Measurements from ENCODE around the gene CCDC188.

Gene CCDC188

DNA sequence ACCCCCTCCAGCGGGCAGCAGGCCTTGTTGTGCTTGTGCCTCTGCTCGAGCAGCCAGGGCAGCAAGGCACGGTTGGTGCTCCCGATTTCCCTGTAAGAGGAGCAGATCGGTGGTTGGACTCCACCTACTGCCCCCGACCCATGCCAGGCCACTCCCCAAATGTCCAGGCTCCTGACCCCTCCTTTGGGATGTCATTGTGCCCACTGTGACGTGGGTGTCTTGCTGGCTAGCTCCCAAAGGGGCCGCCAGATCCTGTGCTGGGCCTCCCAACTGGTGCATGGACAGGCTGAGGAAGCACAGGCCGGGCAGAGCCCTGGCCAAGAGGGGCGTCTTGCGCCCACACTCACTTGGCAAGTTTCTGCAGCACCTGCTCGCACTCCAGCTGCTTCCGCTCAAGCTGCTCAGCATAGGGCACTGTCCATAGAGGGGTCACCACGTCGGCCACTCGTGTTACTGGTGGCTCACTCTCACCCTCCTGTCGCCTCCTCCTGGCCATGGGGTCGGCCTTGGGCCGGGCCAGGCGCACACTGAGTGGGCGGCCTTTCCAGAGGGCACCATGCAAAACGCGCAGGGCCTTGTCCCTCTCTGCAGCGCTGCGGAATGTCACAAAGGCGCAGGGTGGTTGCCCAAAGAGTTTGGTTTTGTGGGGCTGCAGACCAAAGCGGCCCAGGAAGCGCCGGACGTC, 35.0 kb downstream of the CCDC188 start, which contains the start of gene RANBP1:
Gene RANBP1 (plus strand): TSS at position 414 of the 685 bp plus-strand sequence. CDS start 81 bp downstream, at position 495.
- no peaks in the 10 kb centered on the region for H3K27me3 Mint-ChIP-seq
- peaks cover 30% of the 10 kb centered on the region for H3K36me3 Mint-ChIP-seq
- no peaks in the 10 kb centered on the region for H3K9me3 Mint-ChIP-seq
- ATAC-seq = no peak
- H3K4me1 Mint-ChIP-seq = peaks cover 73% of the 10 kb centered on the region
- H3K27ac Mint-ChIP-seq = peak within 1 kb of the TSS; percentile 98
- peak within 1 kb of the TSS; percentile 93 for H3K4me3 Mint-ChIP-seq

DNA sequence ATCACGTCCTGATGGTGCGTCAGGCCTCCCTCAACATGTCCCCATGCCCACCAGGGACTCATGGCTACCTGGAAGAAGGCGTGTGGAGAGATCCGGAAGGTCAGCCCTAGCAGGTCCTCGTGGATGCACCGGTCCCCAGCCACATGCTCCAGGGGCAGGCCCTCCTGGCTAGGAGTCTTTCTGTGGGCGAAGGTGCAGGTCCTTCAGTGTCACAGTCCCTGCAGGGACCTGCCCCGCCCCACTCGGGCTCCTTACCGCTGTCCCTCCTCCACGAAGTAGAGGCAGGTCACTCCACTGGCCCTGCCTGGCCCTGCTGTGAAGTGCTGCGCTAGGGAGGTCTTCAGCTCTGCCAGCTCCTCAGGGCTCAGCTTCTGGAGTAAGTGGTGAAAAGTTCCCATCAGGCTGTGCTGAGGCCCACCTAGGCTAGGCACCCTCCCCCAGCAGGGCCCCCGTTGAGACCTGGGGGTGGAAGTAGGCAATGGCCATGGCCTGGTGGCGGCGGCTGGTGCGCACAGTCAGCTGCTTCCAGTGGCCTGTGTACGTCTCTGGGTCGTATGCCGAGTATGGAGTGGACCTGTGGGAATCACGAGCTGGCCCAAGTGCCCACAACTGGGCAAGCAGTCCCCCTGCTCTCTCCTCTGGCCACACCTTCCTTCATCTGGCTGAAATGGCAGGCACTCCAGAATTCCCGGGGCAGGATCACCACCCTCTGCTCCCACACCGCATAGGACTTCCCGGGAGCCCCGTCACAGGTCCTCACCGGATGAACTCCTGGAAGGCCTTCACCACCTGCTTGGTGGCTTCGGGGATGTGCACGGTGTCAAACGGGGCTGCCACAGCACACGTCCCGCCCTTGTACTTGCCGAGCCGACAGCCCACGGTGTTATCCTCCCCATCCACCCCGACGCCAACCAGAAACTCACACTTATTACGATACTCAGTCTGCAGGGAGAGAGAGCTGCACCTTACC, 36.1 kb downstream of the CCDC188 start:
- no peaks in the 10 kb centered on the region for H3K27me3 Mint-ChIP-seq
- ATAC-seq = no peak
- H3K27ac Mint-ChIP-seq = peak overlapping the region; percentile 76
- H3K9me3 Mint-ChIP-seq = no peaks in the 10 kb centered on the region
- H3K36me3 Mint-ChIP-seq = peaks cover 35% of the 10 kb centered on the region
- H3K4me1 Mint-ChIP-seq = peaks cover 65% of the 10 kb centered on the region
- H3K4me3 Mint-ChIP-seq = peak overlapping the region; percentile 64

DNA sequence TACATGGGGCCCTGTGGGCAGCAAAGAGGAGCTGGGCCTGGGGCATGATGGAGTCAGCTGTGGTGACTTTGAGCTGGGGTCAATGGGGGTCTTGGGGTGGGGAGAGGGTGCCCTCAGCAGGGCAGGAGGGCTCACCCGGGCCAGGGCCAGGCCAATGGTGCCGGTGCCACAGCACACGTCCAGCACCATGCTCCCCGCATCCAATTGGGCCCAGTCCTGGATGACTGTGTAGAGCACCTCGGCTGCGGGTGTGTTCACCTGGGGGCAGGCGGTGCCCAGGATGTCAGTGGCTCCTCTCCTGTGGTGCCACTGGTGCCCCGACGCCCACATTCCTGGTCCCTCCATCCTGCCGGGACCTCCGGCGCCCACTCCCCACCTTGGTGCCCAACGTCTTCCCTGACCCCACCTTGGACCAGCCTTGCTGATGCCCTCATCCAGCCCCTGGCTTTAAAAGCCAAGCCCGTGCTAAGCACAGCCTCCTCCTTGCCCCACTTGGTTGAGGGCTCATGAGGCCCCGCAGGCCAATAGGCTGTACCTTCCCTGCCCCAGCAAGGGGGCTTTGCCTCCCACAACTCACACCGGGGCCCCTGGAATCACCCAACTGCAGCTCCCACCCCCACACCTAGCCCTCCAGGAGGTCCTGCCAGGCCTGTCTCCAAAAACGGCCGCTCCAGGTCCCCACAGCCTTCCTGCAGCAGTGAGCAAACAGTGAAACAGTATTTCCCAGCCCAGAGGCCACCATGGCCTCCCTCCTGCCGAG, 37.1 kb downstream of the CCDC188 start:
- ATAC-seq = no peak
- H3K27me3 Mint-ChIP-seq = no peaks in the 10 kb centered on the region
- H3K4me3 Mint-ChIP-seq = no peak overlapping the region
- no peaks in the 10 kb centered on the region for H3K9me3 Mint-ChIP-seq
- H3K36me3 Mint-ChIP-seq = peaks cover 34% of the 10 kb centered on the region
- peak overlapping the region; percentile 76 for H3K27ac Mint-ChIP-seq
- H3K4me1 Mint-ChIP-seq = peaks cover 54% of the 10 kb centered on the region

- peak overlapping the region; percentile 94 for H3K27ac Mint-ChIP-seq
- no peaks in the 10 kb centered on the region for H3K27me3 Mint-ChIP-seq
- no peaks in the 10 kb centered on the region for H3K9me3 Mint-ChIP-seq
- ATAC-seq = no peak
- H3K4me3 Mint-ChIP-seq = no peak overlapping the region
- H3K4me1 Mint-ChIP-seq = peaks cover 51% of the 10 kb centered on the region
- peaks cover 37% of the 10 kb centered on the region for H3K36me3 Mint-ChIP-seq
Observed at GRCh38 chr22:20112623-20113511, 38.0 kb downstream of the CCDC188 start.

DNA sequence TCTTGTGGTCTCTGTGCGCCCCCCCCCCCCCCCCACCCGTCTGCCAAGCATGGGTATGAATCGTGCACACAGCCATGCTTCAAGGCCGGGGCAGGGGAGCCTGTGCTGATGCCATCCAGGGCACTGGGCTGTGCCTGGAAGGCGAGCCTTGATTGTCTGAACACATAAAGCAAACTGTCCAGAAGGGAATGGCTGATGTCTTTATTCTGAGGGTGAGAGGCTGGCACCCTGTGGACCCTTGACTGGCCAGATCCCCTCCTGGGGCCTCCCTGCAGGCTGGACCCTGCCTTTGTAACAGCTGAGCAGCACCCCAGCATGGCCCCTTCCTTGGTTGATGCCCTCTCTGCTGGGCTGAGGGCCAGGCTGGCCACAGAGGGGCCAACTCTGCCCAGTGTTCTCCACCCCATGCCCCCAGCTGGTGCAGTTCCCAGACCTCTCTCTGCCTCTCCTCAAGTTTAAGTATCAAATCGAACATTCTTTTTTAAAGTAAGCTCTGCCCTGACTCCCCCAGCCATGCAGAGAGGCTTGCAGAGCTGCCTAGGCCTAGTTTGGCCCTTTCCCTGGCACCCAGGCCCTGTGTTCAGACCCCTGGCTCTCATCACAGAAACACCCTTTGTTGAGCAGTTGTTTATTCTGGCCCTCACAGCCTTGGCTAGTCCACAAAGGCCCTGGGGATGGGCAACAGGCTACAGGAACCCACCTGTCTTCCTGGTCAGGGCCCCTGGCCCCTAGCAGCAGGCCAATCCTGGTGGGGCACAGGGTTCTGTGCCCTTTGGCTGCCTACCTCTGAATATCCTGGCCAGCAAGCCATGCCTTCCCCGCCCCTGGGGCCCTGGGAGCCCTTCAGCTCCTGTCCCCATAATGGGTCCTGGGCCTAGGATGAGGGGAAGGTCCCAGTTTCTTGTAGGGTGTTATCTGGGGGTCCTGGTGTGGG, 38.9 kb downstream of the CCDC188 start:
- peaks cover 50% of the 10 kb centered on the region for H3K4me1 Mint-ChIP-seq
- H3K9me3 Mint-ChIP-seq = no peaks in the 10 kb centered on the region
- H3K4me3 Mint-ChIP-seq = no peak overlapping the region
- ATAC-seq = no peak
- H3K27ac Mint-ChIP-seq = peak overlapping the region; percentile 94
- H3K36me3 Mint-ChIP-seq = peaks cover 45% of the 10 kb centered on the region
- no peaks in the 10 kb centered on the region for H3K27me3 Mint-ChIP-seq

- H3K36me3 Mint-ChIP-seq = peaks cover 44% of the 10 kb centered on the region
- H3K4me3 Mint-ChIP-seq = peak overlapping the region; percentile 9
- ATAC-seq = peak; percentile 84
- H3K4me1 Mint-ChIP-seq = peaks cover 42% of the 10 kb centered on the region
- no peaks in the 10 kb centered on the region for H3K27me3 Mint-ChIP-seq
- H3K9me3 Mint-ChIP-seq = no peaks in the 10 kb centered on the region
- peak overlapping the region; percentile 94 for H3K27ac Mint-ChIP-seq
Observed at GRCh38 chr22:20111045-20111688, 39.7 kb downstream of the CCDC188 start.

- peak overlapping the region; percentile 94 for H3K27ac Mint-ChIP-seq
- H3K27me3 Mint-ChIP-seq = no peaks in the 10 kb centered on the region
- no peak overlapping the region for H3K4me3 Mint-ChIP-seq
- peaks cover 35% of the 10 kb centered on the region for H3K4me1 Mint-ChIP-seq
- ATAC-seq = no peak
- peaks cover 43% of the 10 kb centered on the region for H3K36me3 Mint-ChIP-seq
- H3K9me3 Mint-ChIP-seq = no peaks in the 10 kb centered on the region
Observed at GRCh38 chr22:20110359-20110985, 40.4 kb downstream of the CCDC188 start.

- no peak for ATAC-seq
- H3K4me1 Mint-ChIP-seq = peaks cover 29% of the 10 kb centered on the region
- H3K36me3 Mint-ChIP-seq = peaks cover 37% of the 10 kb centered on the region
- H3K27ac Mint-ChIP-seq = peak overlapping the region; percentile 65
- H3K4me3 Mint-ChIP-seq = no peak overlapping the region
- no peaks in the 10 kb centered on the region for H3K27me3 Mint-ChIP-seq
- no peaks in the 10 kb centered on the region for H3K9me3 Mint-ChIP-seq
Observed at GRCh38 chr22:20109411-20110358, 41.2 kb downstream of the CCDC188 start.

DNA sequence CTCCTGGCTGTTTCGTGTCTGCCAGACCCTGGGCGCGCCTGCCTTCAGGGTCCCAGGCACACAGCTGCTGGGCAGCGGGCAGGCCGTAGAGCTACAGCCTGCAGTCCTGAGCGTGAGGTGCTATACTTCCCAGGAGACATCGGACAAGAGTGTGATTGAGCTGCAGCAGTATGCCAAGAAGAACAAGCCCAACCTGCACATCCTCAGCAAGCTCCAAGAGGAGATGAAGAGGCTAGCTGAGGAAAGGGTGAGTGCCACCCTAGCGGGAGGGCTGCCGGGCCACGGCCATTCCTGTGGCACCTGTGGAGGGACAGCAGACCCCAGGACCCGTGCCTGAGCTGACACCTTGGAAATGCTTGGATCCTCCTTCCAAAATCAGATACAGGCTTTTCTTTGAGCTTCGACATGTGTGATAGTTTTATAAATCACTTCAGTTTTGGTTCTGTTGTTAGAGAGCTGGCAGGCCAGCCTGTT, 42.1 kb downstream of the CCDC188 start:
- Mint-ChIP-seq H3K36me3 (peaks cover 29% of the 10 kb centered on the region), H3K4me3 (no peak overlapping the region), H3K9me3 (no peaks in the 10 kb centered on the region), H3K27ac (peak overlapping the region; percentile 65), H3K27me3 (no peaks in the 10 kb centered on the region), H3K4me1 (peaks cover 21% of the 10 kb centered on the region)
- no peak for ATAC-seq

DNA sequence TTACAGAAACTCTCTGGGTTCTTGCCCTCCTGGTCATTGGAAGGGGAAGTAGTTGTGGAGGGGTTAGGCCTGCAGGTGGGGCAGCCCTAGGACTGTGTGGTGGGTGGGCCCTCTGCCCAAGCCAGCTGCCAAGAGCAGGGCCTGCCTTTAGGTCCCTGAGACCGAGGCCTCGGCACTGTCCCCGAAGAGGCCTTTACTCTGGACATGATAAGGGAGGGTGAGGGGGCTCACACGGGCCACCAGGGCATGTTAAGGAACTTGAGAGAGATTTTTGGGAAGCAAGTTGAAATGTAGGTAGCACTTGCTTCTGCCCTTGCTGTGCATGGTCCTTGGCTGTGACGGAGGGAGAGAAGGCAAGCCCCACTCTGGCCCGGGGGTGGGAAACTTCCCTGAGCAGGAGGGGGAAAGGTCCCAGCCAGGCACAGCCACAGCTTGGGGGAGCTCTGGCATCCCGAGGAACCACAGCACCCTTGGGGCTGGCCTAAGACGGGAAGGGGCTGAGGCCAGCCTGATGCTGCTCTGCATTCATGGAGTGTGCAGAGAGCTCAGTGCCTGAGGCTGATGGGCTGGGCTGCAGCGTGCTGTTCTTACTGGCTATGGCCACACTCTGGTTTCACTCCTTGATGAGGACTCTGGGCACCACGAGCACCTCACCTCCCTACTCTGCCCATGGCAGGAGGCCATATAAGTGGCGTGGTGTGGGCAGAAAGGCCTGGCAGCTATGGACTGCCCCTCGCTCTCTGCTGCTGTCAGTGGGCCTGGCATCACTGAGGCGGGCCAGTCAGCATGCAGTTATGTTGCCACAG, 42.7 kb downstream of the CCDC188 start:
- Mint-ChIP-seq H3K36me3 (peaks cover 33% of the 10 kb centered on the region), H3K9me3 (no peaks in the 10 kb centered on the region), H3K4me3 (no peak overlapping the region), H3K4me1 (peaks cover 20% of the 10 kb centered on the region), H3K27ac (peak overlapping the region; percentile 65), H3K27me3 (no peaks in the 10 kb centered on the region)
- no peak for ATAC-seq

GRCh38 chr22:20107471-20107901, 43.4 kb downstream of the CCDC188 start:
- H3K4me3 Mint-ChIP-seq = no peak overlapping the region
- peaks cover 34% of the 10 kb centered on the region for H3K36me3 Mint-ChIP-seq

More at GRCh38 chr22:20107471-20107901, 43.4 kb downstream of the CCDC188 start:
- ATAC-seq = no peak
- no peaks in the 10 kb centered on the region for H3K9me3 Mint-ChIP-seq
- peaks cover 17% of the 10 kb centered on the region for H3K4me1 Mint-ChIP-seq
- no peaks in the 10 kb centered on the region for H3K27me3 Mint-ChIP-seq
- H3K27ac Mint-ChIP-seq = peak overlapping the region; percentile 65

Data from stimulated activated memory B cell treated with anti-CD40 and anti-IgM and Interleukin-4, amounts not matched to agents 10 μg/mL and 1 μg/mL and 100 μg/mL, for 72 hours (primary cell).